Measurements from ENCODE around the gene BRAF. TPM values are rescaled to one million over a fixed set of nuclear protein-coding genes. Genes with fewer than 3 reads are reported as not detected.
A peak's percentile ranks its signal among the peaks of the same experiment; 100 is the strongest.

BRAF gene
- total and polyA plus RNA-seq, 2 of the 8 experiments (the other 6 are each of a cell fraction or from before 2014, with no cell fraction given): 11.4 to 32.6 TPM

GRCh38 chr7:140689199-140690152 lies 235.3 kb downstream of the BRAF start:
- ChIA-PET POLR2A (ENCODE audit: partially characterized antibody) (interaction anchor here (1.1 kb wide), 1 partner anchor 16 kb away, joined by 3 read pairs; the partner anchor contains the start of gene ADCK2), CTCF (ENCODE audit: partially characterized antibody) (interaction anchor here (0.6 to 4.9 kb wide), 10 partner anchors 11 to 294 kb away, joined by 3 to 22 read pairs (median 4); partner anchors contain the start of gene ADCK2)
- no peak overlapping the region for H3K56ac ChIP-seq (replicated peaks; ENCODE audit: insufficient read length, low read depth, low read length)
- no peak overlapping the region for H3K23ac ChIP-seq (ENCODE audit: insufficient read length)
- H3K14ac ChIP-seq (ENCODE audit: insufficient read length): no peak overlapping the region
- FAIRE-seq (no peak), DNase-seq (ENCODE audit: low read depth in 1 of 2, low spot score in 2 of 2) (no peak)
- H2BK5ac ChIP-seq (ENCODE audit: low read depth, low read length): no peak overlapping the region; the same call in 1 of the 2 replicates
- no peak overlapping the region for H3K18ac ChIP-seq (ENCODE audit: extremely low read depth, low read length)
- H4K5ac ChIP-seq (ENCODE audit: insufficient read length, low read depth, low read length): no peak overlapping the region
- H3K27me3 ChIP-seq (replicated peaks in 1 of 4; ENCODE audit: control insufficient read depth in 3 of 4, extremely low read depth in 1 of 4, insufficient read depth in 3 of 4, low read length in 3 of 4): no peaks in the 10 kb centered on the region
- H2BK120ac ChIP-seq (replicated peaks; ENCODE audit: low read depth, low read length): no peak overlapping the region
- H3K9me3 ChIP-seq (ENCODE audit: insufficient read depth in 2 of 2, low read depth in 1 of 2, low read length in 1 of 2): no peaks in the 10 kb centered on the region
- H2AK5ac ChIP-seq (ENCODE audit: low read depth, low read length): no peak overlapping the region
- no peak overlapping the region for H4K91ac ChIP-seq (replicated peaks; ENCODE audit: insufficient read length, low read length)
- H3K4me2 ChIP-seq (ENCODE audit: insufficient read depth in 1 of 2, low read depth in 2 of 2, low read length in 2 of 2): no peak overlapping the region
- no peaks in the 10 kb centered on the region; the same call in 1 of the 2 replicates for H3K23me2 ChIP-seq (ENCODE audit: low read depth, low read length)
- no peaks in the 10 kb centered on the region for H4K20me1 ChIP-seq (replicated peaks in 1 of 2; ENCODE audit: control insufficient read depth in 1 of 2, insufficient read depth in 2 of 2, low read length in 2 of 2)
- H3K9ac ChIP-seq (replicated peaks in 1 of 4; ENCODE audit: extremely low read depth in 1 of 4, low read depth in 3 of 4, low read length in 3 of 4): no peak overlapping the region
- H3K4ac ChIP-seq (replicated peaks; ENCODE audit: insufficient read length, low read depth, low read length): no peak overlapping the region
- TF ChIP-seq CTCF (IDR thresholded peaks at IDR 0.05; ENCODE audit: control extremely low read depth in 1 of 3, insufficient read depth in 1 of 3, low read depth in 1 of 3, low read length in 3 of 3) (peak in 2 of 3 experiments; percentile 5 to 33; a peak in 3 of 4 replicates), RAD21 (IDR thresholded peaks at IDR 0.05 in 1 of 2, conservative IDR thresholded peaks at IDR 0.05 in 1 of 2; ENCODE audit: low read depth in 2 of 2, low read length in 2 of 2) (peak in 1 of 2 experiments; percentile 21; a peak in 1 of 4 replicates), RBBP5 (IDR thresholded peaks at IDR 0.05; ENCODE audit: borderline replicate concordance, low read depth, low read length) (no peak)
- WGBS, 2 experiments (ENCODE audit: extremely low coverage in 1 of 2, insufficient coverage in 1 of 2, insufficient read length in 1 of 2, insufficient replicate concordance in 2 of 2, low coverage in 1 of 2, low lambda C conversion rate in 2 of 2, missing lambda C conversion rate in 1 of 2): 87% methylated on average over 16 of the region's 16 CpGs; no CpG with 5 or more reads in 1 of the 2 experiments
- H2BK20ac ChIP-seq (ENCODE audit: low read length): no peak overlapping the region
- no peaks in the 10 kb centered on the region for H3K79me2 ChIP-seq (ENCODE audit: control insufficient read depth in 1 of 2, insufficient read depth in 2 of 2, low read length in 2 of 2)
- H2BK15ac ChIP-seq (ENCODE audit: low read length): no peak overlapping the region
- no peak overlapping the region for H3K4me3 ChIP-seq (ENCODE audit: extremely low read depth in 1 of 4, insufficient read depth in 2 of 4, low read depth in 3 of 4, low read length in 4 of 4)
- H3K79me1 ChIP-seq (ENCODE audit: low read depth, low read length): no peaks in the 10 kb centered on the region
- no peaks in the 10 kb centered on the region for H3K4me1 ChIP-seq (replicated peaks in 1 of 4; ENCODE audit: control insufficient read depth in 3 of 4, insufficient read depth in 4 of 4, low read length in 3 of 4)
- no peak overlapping the region for H2BK12ac ChIP-seq (ENCODE audit: low read depth, low read length)
- H2AFZ ChIP-seq (ENCODE audit: low read length): no peak overlapping the region
- H3K27ac ChIP-seq (ENCODE audit: low read depth, low read length): no peak overlapping the region
- H3K36me3 ChIP-seq (ENCODE audit: control insufficient read depth in 2 of 4, insufficient read depth in 4 of 4, low read length in 3 of 4): no peaks in the 10 kb centered on the region; a peak in 1 of 8 replicates
- no peak overlapping the region for H4K8ac ChIP-seq (ENCODE audit: extremely low read depth, insufficient read depth, low read length)
